HG02759 (cell line): ENCODE measurements around the gene SPCS3.
"Not testable (repeated sequence)": the region's sequence is repeated elsewhere in the genome, so short reads cannot be mapped to it uniquely, and the experiment has no call there.

ENCODE experiments used
- ATAC-seq: cut with Tn5 transposase; IDR thresholded peaks from one replicate; pipeline ENCODE4 v1.9.1; 2021; ENCODE audit warnings: mild to moderate bottlenecking, moderate library complexity; ENCODE audit not compliant: unreplicated experiment

SPCS3 gene

DNA sequence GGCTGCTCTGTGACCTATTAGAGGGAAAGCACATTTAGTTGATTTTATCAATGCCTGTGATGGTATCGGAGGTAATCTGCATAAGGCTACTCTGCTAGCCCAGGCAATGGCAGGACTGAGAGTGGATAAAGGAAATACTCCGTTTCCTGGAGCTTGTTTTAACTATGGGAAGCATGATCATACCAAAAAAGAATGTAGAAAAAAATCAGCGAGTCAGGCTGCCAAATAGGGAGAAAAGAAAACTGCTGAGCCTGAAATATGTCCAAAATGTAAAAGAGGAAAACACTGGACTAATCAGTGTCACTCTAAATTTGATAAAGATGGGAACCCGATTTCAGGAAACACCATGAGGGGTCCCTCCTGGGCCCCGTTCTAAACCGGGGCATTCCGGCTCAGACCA lies 25.6 kb downstream of the SPCS3 start:
- not testable (repeated sequence) for ATAC-seq

DNA sequence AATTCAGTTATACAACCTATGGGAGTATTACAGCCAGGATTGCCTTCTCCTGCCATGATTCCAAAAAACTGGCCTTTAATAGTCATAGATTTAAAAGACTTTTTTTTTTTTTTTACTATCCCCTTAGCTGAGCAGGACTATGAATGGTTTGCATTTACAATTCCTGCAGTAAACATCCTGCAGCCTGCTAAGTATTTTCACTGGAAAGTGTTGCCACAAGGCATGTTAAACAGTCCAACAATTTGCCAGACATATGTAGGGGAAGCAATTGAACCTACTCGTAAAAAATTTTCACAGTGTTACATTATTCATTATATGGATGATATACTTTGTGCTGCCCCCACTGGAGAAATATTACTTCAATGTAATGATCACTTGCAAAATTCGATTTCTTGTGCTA lies 27.1 kb downstream of the SPCS3 start:
- not testable (repeated sequence) for ATAC-seq

DNA sequence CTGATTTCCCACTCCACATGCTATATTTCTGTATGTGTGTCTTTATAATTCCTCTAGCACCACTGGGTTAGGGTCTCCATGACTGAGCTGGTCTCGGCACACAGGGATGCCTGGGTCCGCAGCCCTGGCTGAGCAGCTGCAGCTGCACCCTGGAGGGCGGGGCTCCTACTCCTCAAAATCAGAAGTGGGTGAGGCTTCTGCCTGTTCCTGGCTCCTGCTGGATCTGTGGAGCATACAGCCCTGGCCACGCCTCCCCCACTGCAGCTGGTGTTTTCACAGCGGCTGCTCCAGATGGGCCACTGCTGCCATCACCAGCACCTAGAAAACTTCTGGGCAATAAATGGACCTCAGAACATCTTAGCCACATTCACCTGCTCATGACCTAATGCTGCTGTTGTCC lies 30.9 kb downstream of the SPCS3 start:
- ATAC-seq, result no peak

DNA sequence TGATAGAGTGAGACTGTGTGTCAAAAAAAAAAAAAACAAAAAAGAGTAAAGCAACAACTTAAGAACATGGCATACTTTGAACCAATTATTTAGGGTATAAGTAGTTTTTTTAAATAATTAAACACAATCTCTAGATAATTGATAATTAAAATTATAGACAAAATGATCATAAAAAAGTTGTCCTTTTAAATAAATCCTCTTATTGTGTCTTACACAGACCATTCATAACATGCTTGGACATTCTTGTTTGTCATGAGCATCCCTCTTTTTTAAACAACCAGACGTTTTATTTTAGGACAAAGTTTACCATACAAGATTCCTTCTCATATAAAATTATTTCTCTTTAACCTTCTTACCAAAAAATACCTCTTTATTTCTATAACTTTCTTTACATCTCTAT lies 35.1 kb downstream of the SPCS3 start:
- ATAC-seq, result no peak

DNA sequence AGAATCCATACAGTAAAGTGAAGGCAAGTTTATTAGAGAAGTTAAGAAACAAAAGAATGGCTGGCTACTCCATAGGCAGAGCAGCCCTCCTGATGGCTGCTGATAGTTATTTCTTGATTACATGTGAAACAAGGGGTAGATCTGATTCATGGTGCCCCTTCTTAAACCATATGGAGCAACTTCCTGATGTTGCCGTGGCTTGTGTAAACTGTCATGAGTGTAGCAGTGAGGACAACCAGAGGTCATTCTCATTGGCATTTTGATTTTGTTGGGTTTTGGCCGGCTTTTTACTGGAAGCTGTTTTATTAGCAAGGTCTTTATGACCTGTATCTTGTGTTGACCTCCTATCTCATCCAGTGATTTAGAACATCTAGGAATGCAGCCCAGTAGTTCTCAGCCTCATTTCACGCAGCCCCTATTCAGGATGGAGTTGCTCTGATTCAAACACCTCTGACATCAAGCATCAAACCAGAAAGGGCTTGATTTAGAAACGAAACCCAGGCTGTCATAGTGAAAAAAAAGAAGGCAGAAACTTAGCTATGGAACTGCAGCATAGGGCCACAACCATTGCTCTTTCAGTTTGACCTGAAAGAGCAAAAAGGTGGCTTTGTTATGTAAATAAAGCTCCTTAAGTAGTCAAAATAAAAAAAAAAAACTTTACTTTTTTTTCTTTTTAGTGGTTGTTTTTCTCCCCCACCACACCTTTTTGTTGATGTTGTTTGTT lies 37.8 kb downstream of the SPCS3 start:
- peak; percentile 98 for ATAC-seq

DNA sequence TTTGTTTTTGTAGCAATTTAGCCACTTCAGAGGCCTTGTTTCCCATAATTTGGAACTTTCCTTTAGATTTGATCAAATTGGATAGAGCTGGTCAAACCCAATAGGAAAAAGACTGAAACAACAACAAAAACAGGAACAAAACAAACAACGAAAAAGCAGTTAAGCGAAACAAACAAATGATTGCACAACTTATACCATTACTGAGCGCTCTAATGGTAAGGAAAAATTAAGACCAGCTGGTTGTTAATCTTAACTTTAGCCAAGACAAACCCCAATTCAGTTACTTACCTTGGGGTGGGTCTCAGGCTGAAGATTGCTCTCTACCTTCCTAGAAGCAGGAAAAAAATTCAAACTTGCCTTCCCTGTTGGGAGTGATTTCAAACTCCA lies 38.3 kb downstream of the SPCS3 start:
- no peak for ATAC-seq

DNA sequence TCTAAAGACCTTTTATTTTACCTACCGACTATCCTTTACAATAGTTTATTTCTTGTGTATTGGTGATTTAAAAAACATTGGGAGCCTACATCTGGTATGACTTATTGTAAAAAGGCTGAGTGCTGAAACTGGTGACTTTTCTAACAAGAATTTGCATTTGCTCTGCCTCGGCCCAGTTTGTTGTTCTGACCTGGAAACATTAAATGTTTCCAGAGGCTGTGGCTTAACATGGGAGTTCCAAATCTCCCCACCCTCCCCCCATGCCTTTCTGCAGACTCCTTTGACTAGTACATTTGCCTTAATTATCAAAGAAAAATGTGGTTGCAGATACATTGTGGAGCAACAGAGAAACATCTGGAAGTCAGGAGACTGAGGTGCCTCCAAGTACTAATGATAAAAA lies 39.8 kb downstream of the SPCS3 start:
- no peak for ATAC-seq

DNA sequence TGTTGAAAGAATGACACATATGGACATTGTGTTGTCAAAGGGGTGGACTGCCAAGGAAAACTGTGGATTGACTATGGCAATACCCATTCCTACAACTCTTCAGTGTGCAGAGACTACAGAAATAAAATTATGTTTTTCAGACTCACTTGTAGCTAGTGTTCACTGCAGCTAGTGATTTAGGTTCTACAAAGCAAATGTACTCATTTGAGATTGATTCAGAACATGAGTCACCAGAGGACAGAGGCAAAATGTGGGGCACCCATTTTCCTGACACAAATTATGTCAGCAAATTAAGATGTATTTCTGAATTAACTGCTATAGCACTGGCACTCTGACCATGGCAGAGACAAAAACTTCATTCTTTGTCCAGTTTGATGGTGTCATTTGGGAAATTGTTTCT lies 40.7 kb downstream of the SPCS3 start:
- no peak for ATAC-seq

DNA sequence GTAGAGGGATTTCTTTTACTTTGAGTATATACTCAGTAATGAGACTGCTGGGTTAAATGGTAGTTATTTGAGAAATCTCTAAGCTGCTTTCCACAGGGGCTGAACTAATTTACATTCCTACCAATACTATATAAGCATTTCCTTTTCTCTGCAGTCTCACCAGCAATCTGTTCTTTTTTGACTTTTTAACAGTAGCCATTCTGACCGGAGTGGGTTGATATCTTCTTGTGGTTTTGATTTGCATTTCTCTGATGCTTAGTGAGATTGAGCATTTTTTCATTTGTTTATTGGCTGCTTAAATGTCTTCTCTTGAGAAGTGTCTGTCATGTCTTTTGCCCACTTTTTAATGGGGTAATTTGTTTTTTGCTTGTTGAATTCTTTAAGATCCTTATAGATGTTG lies 43.3 kb downstream of the SPCS3 start:
- peak; percentile 63 for ATAC-seq

DNA sequence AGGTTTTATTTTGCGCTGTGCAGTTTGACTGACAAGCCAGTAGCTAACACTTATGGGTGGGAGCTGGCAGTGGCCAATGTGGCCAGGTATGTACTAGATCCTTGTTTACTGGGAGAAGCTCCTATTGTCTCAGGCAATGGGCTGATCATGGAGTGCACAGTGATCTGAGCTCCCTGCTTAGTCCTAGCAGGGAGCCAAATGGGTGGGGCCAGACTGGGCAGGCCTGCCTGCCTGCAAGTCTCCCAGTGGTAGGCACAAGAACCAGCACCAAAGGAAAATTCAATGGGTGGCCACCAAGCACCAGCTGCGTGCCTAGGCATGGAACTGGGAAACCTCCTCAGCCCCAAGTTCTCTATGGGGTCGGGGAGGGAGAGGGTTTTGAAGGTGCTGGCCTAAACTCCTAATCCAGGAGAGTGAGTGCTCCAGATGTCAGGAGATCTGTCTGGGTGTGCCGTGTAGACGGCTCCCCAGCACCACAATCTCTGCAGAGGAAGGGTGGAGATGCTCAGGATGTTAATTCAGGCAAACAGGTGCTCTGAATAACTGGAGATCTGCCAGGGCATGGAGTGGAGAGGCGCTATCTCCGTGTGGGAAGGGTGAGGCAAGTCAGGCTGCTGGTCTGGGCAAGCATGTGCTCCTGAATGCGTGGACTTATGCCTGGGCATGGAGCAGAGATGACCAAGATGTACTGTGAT lies 48.2 kb downstream of the SPCS3 start:
- no peak for ATAC-seq

DNA sequence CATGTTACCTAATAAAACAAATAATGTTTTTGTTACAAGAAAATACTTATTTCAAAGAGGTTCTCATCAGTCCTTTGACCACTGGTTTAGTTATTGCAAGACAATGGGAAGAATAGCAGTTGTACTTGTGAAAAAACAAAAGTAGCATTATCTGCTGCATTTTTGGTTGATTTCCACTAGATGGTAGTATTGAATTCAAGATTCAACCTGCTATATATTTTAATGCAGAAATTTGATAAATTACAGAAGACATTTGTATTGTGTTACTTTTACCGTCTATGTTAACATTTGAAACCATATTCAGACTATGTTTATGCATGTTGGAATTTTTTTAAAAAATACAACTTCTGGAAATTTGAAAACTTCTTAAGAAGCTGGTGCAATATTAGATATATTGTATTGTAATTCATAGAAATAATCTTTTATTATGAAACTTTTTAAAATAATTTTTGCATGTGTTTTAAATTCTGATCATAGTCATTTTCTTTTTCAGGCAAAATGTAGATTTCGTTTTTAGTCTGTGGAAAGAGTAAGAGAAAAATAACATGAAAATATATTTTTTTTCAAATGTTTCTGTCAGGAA lies 56.4 kb downstream of the SPCS3 start:
- no peak for ATAC-seq

DNA sequence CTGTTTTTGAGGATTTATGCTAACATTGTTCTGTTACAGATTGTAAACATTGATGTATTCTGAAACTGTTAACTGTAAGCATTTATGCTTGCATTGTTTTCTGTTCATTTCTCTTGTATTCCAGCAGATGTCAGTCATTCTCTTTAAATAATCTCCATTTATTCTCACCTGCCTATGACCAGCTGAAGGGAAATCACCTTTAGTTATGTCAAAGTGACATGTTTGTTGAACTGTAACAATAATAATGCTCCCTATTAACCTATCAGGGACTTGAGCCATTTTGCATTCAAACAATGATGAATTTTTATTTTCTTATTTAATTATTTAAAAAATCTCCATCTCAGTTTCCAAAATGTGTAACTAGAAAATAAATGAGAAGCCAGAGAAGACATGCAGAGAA lies 58.0 kb downstream of the SPCS3 start:
- peak; percentile 87 for ATAC-seq

DNA sequence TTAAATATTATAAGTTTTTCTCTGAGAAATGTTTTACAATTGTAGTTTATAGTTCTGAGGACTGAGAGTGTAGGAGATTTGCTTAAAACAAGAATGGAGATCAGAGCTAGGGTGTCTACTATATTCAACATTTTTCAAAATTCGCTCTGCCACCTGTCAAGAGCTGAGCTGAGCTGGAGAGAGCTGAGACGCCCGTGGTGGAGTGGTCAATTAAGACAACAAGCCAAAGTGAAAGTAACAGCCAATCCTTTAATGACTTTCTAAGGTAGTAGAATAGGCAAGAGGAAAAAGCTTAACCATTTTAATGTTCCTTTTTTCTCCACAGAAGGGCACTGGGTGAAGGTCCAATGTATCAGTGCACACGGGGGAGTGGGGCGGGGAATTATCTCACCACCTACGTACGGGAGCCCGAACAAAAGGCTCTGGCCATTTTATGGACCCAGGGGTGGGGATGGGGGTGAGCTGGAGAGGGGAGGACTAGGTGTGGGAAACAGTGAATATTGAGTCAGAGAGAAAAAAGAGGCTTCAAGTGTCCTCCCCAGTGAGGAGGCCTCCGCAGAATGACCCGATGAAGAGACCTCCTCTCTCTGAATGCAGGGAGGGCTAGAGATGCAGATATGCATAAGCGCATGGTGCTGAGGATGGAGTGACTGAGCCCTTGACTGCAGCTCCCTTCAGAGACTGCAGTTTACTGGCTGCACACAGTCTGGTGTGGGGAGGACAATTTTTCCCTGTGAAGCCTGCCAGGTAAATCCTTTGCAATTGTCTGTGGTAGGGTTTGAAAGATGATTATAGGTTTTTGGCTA lies 60.8 kb downstream of the SPCS3 start:
- no peak for ATAC-seq
